ENCODE results near the gene TMEM108. TPM values are rescaled to one million over a fixed set of nuclear protein-coding genes. Genes with fewer than 3 reads are reported as not detected.
A peak's percentile ranks its signal among the peaks of the same experiment; 100 is the strongest.

The TMEM108 gene
- total and polyA plus RNA-seq, 11 donors = 0.14 to 2.8 (median 0.57) TPM

- no peak for TF ChIP-seq CTCF (IDR thresholded peaks at IDR 0.05)
- TF ChIP-seq POLR2A (IDR thresholded peaks at IDR 0.05) = no peak
- no peak for ATAC-seq
- no peak overlapping the region for H3K4me3 ChIP-seq
- no peak overlapping the region for H3K27ac ChIP-seq
- no peaks in the 10 kb centered on the region for H3K27me3 ChIP-seq
- no peaks in the 10 kb centered on the region for H3K9me3 ChIP-seq
- 78 to 80% (median 79%) methylated on average over 4 of the region's 4 CpGs for WGBS, 4 donors
- H3K36me3 ChIP-seq = no peaks in the 10 kb centered on the region
- intact Hi-C loops (cut with DNase I) = no loop called here
- no peak for DNase-seq
- H3K4me1 ChIP-seq = peaks cover 0 to 15% (median 6%) of the 10 kb centered on the region in 12 donors
Observed at GRCh38 chr3:133210656-133211055, 172.5 kb downstream of the TMEM108 start.

GRCh38 chr3:133211449-133211848 lies 173.3 kb downstream of the TMEM108 start:
- peak overlapping the region in 1 of 12 donors; percentile 13 for H3K27ac ChIP-seq
- WGBS, 4 donors = 35 to 42% (median 39%) methylated on average over 2 of the region's 2 CpGs
- intact Hi-C loops (cut with DNase I) = no loop called here

GRCh38 chr3:133211856-133212255 lies 173.7 kb downstream of the TMEM108 start:
- Histone ChIP-seq H3K36me3 (no peaks in the 10 kb centered on the region), H3K27me3 (no peaks in the 10 kb centered on the region), H3K9me3 (peaks cover 0 to 7% (median 0%) of the 10 kb centered on the region in 12 donors), H3K4me1 (peaks cover 0 to 15% (median 6%) of the 10 kb centered on the region in 12 donors), H3K4me3 (no peak overlapping the region), H3K27ac (peak overlapping the region in 1 of 12 donors; percentile 13)
- TF ChIP-seq POLR2A (IDR thresholded peaks at IDR 0.05) (no peak), CTCF (IDR thresholded peaks at IDR 0.05) (no peak)
- intact Hi-C loops (cut with DNase I) = no loop called here
- DNase-seq (no peak), ATAC-seq (no peak)

More at GRCh38 chr3:133211449-133211848, 173.3 kb downstream of the TMEM108 start:
- Histone ChIP-seq H3K27me3 (no peaks in the 10 kb centered on the region), H3K4me1 (peaks cover 0 to 15% (median 6%) of the 10 kb centered on the region in 12 donors), H3K36me3 (no peaks in the 10 kb centered on the region), H3K4me3 (no peak overlapping the region), H3K9me3 (peaks cover 0 to 3% (median 0%) of the 10 kb centered on the region in 12 donors)
- no peak for TF ChIP-seq CTCF (IDR thresholded peaks at IDR 0.05)
- ATAC-seq = peak in 3 of 4 donors; percentile 41 to 44 (median 42)
- DNase-seq = peak in 1 of 5 donors; percentile 11

- intact Hi-C loops (cut with DNase I) = no loop called here
- Histone ChIP-seq H3K27ac (no peak overlapping the region), H3K4me3 (no peak overlapping the region), H3K27me3 (no peaks in the 10 kb centered on the region), H3K9me3 (peaks cover 0 to 24% (median 9%) of the 10 kb centered on the region in 12 donors), H3K4me1 (peaks cover 0 to 15% (median 6%) of the 10 kb centered on the region in 12 donors), H3K36me3 (no peaks in the 10 kb centered on the region)
- DNase-seq (peak in 4 of 5 donors; percentile 7 to 42 (median 21)), ATAC-seq (no peak)
- TF ChIP-seq CTCF (IDR thresholded peaks at IDR 0.05) (no peak), POLR2A (IDR thresholded peaks at IDR 0.05) (no peak)
- WGBS, 4 donors = 52 to 66% (median 54%) methylated on average over 2 of the region's 2 CpGs
Observed at GRCh38 chr3:133213937-133214336, 175.7 kb downstream of the TMEM108 start.

All from heart left ventricle (tissue), 16 donors.